ENCODE measurements around the gene PAH. TPM values are rescaled to one million over a fixed set of nuclear protein-coding genes. Genes with fewer than 3 reads are reported as not detected.
A peak's percentile ranks its signal among the peaks of the same experiment; 100 is the strongest.

Gene PAH
- total and polyA plus RNA-seq, 2 of the 13 experiments (the other 11 are each of a cell fraction or from before 2014, with no cell fraction given) = 192 to 451 TPM

GRCh38 chr12:102903337-102904007 lies 13.6 kb downstream of the PAH start (continued):
- TF ChIP-seq HOMEZ (CRISPR knock-in tag; IDR thresholded peaks at IDR 0.05; ENCODE audit: low read depth) = peak; percentile 50; the same call in 1 of the 2 replicates
- no peak for TF ChIP-seq ARID3A (IDR thresholded peaks at IDR 0.05; ENCODE audit: low read depth, low read length)
- no peak for TF ChIP-seq SMC3 (IDR thresholded peaks at IDR 0.05; ENCODE audit: low read length)
- TF ChIP-seq ZNF362 (CRISPR knock-in tag; IDR thresholded peaks at IDR 0.05; ENCODE audit: borderline replicate concordance) = no peak
- peak; percentile 74 for TF ChIP-seq MED1 (CRISPR knock-in tag; IDR thresholded peaks at IDR 0.05)
- no peak for TF ChIP-seq MZF1 (CRISPR knock-in tag; IDR thresholded peaks at IDR 0.05; ENCODE audit: borderline replicate concordance)
- no peak for TF ChIP-seq FOXM1 (CRISPR knock-in tag; IDR thresholded peaks at IDR 0.05)
- peak; percentile 83; the same call in 1 of the 2 replicates for TF ChIP-seq HMG20A (CRISPR knock-in tag; IDR thresholded peaks at IDR 0.05; ENCODE audit: borderline replicate concordance)
- TF ChIP-seq ZNF644 (CRISPR knock-in tag; IDR thresholded peaks at IDR 0.05; ENCODE audit: low read depth) = peak; percentile 66; the same call in 1 of the 2 replicates
- no peak for TF ChIP-seq ZNF33A (CRISPR knock-in tag; IDR thresholded peaks at IDR 0.05; ENCODE audit: borderline replicate concordance)
- TF ChIP-seq ZNF264 (CRISPR knock-in tag; IDR thresholded peaks at IDR 0.05) = 0 out of 2 replicates have a peak, but pooled peaks have one; percentile 39
- peak; percentile 84 for TF ChIP-seq CREM (IDR thresholded peaks at IDR 0.05)
- TF ChIP-seq CREM (CRISPR knock-in tag; IDR thresholded peaks at IDR 0.05) = no peak
- no peak for TF ChIP-seq ZNF501 (CRISPR knock-in tag; IDR thresholded peaks at IDR 0.05)
- peak; percentile 85 for TF ChIP-seq RCOR2 (CRISPR knock-in tag; IDR thresholded peaks at IDR 0.05)
- TF ChIP-seq FOXO1 (CRISPR knock-in tag; IDR thresholded peaks at IDR 0.05) = peak; percentile 64; the same call in 1 of the 2 replicates
- TF ChIP-seq NFIC (IDR thresholded peaks at IDR 0.05; ENCODE audit: low read length) = peak; percentile 50; the same call in 1 of the 2 replicates
- peak; percentile 19; the same call in 1 of the 2 replicates for TF ChIP-seq PRDM10 (CRISPR knock-in tag; IDR thresholded peaks at IDR 0.05; ENCODE audit: low read depth)
- TF ChIP-seq PPARG (CRISPR knock-in tag; conservative IDR thresholded peaks at IDR 0.05) = peak; percentile 41; the same call in 1 of the 2 replicates
- TF ChIP-seq ZMYM3 (CRISPR knock-in tag; IDR thresholded peaks at IDR 0.05) = no peak

Measured in HepG2 (cell line).